ENCODE data around the gene RCOR3. TPM values are rescaled to one million over a fixed set of nuclear protein-coding genes. Genes with fewer than 3 reads are reported as not detected.

RCOR3 gene
- total and polyA plus RNA-seq, 10 of the 15 experiments (the other 5 are each of a cell fraction or from before 2014, with no cell fraction given), result 8.0 to 55.0 (median 25.1) TPM

DNA sequence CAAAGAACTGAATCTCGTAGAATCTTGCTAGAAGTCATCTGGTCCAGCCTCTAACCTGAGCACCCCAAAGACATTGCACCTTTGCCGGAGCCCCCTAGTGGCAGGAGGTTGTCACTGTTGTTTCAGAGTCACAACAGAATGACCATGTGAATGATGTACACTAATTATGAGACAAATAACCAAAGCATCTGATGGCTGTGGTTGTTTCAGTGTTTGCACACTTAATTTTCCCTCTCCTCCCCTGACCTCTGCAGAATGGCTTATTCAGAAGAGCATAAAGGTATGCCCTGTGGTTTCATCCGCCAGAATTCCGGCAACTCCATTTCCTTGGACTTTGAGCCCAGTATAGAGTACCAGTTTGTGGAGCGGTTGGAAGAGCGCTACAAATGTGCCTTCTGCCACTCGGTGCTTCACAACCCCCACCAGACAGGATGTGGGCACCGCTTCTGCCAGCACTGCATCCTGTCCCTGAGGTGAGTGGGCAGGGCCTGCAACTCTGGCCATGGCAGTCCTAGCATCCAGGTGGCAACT is 93.9 kb downstream of the RCOR3 start (continued):
- TF ChIP-seq, protein P1, sequence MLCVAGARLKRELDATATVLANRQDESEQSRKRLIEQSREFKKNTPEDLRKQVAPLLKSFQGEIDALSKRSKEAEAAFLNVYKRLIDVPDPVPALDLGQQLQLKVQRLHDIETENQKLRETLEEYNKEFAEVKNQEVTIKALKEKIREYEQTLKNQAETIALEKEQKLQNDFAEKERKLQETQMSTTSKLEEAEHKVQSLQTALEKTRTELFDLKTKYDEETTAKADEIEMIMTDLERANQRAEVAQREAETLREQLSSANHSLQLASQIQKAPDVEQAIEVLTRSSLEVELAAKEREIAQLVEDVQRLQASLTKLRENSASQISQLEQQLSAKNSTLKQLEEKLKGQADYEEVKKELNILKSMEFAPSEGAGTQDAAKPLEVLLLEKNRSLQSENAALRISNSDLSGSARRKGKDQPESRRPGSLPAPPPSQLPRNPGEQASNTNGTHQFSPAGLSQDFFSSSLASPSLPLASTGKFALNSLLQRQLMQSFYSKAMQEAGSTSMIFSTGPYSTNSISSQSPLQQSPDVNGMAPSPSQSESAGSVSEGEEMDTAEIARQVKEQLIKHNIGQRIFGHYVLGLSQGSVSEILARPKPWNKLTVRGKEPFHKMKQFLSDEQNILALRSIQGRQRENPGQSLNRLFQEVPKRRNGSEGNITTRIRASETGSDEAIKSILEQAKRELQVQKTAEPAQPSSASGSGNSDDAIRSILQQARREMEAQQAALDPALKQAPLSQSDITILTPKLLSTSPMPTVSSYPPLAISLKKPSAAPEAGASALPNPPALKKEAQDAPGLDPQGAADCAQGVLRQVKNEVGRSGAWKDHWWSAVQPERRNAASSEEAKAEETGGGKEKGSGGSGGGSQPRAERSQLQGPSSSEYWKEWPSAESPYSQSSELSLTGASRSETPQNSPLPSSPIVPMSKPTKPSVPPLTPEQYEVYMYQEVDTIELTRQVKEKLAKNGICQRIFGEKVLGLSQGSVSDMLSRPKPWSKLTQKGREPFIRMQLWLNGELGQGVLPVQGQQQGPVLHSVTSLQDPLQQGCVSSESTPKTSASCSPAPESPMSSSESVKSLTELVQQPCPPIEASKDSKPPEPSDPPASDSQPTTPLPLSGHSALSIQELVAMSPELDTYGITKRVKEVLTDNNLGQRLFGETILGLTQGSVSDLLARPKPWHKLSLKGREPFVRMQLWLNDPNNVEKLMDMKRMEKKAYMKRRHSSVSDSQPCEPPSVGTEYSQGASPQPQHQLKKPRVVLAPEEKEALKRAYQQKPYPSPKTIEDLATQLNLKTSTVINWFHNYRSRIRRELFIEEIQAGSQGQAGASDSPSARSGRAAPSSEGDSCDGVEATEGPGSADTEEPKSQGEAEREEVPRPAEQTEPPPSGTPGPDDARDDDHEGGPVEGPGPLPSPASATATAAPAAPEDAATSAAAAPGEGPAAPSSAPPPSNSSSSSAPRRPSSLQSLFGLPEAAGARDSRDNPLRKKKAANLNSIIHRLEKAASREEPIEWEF (IDR thresholded peaks at IDR 0.05; ENCODE audit: insufficient replicate concordance, low read depth, low read length), result no peak
- TF ChIP-seq RAD21 (IDR thresholded peaks at IDR 0.05; ENCODE audit: insufficient read depth, low read depth, low read length) (peak; percentile 73), NFXL1 (IDR thresholded peaks at IDR 0.05; ENCODE audit: borderline replicate concordance) (no peak), FOXM1 (IDR thresholded peaks at IDR 0.05; ENCODE audit: low read depth, low read length) (no peak), FOXK2 (IDR thresholded peaks at IDR 0.05) (no peak)
- TF ChIP-seq, protein P2, sequence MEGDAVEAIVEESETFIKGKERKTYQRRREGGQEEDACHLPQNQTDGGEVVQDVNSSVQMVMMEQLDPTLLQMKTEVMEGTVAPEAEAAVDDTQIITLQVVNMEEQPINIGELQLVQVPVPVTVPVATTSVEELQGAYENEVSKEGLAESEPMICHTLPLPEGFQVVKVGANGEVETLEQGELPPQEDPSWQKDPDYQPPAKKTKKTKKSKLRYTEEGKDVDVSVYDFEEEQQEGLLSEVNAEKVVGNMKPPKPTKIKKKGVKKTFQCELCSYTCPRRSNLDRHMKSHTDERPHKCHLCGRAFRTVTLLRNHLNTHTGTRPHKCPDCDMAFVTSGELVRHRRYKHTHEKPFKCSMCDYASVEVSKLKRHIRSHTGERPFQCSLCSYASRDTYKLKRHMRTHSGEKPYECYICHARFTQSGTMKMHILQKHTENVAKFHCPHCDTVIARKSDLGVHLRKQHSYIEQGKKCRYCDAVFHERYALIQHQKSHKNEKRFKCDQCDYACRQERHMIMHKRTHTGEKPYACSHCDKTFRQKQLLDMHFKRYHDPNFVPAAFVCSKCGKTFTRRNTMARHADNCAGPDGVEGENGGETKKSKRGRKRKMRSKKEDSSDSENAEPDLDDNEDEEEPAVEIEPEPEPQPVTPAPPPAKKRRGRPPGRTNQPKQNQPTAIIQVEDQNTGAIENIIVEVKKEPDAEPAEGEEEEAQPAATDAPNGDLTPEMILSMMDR (IDR thresholded peaks at IDR 0.05 in 2 of 3, conservative IDR thresholded peaks at IDR 0.05 in 1 of 3; ENCODE audit: control insufficient read depth in 2 of 3, extremely low read depth in 1 of 3, insufficient read depth in 1 of 3, low read depth in 3 of 3, low read length in 3 of 3), result peak; percentile 63 to 93 (median 79)

Data from GM12878 (cell line).